GM12874 (cell line): ENCODE measurements around the gene PTH1R.

ENCODE experiments used
- CTCF ChIP-seq: IDR thresholded peaks from 2 replicates; pipeline ENCODE4 v1.5.1; 2011; ENCODE audit warnings: low read depth, mild to moderate bottlenecking, control low read depth, low read length, moderate library complexity; ENCODE audit not compliant: insufficient read depth

The PTH1R gene

GRCh38 chr3:46866032-46866595, 11.4 kb upstream of the PTH1R start:
- no peak for TF ChIP-seq CTCF

GRCh38 chr3:46866720-46867549, 10.6 kb upstream of the PTH1R start:
- TF ChIP-seq CTCF = peak; percentile 95

DNA sequence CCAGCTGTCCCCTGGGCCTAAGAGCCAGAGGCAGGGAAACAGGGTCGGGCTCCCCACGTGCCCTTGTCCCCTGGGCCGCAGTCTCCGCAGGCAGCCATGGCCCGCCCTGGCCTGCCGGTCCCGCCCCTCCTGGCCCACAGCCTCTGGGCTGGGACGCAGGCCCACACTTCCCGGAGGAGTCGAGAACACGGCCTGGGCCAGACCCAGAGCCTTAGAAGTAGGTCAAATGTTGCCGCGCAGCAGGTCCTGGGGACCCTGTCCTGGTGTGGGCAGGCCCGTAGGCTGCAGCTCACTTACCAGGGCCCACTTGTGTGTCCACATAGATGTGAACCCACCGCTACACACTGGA, 10.0 kb upstream of the PTH1R start:
- no peak for TF ChIP-seq CTCF

DNA sequence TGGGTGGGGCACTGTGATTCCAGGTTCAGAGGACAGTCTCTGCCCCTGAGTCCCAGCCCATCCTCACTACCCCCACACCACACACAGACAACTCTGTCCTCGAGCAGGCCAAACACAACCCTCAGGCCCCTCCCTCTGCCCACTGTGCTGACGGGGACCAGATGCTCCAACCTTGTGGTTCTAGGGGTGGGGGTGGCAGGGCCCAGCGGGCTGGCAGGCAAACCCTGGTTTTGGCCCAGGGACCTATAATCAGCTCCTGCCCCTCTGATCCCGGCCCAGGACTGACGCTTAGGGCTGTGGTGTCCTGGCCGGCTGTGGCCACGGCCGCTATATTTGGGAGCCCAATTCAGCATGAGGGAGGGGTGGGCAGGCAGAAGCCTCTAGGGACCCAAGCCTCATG, 9.2 kb upstream of the PTH1R start:
- TF ChIP-seq CTCF = no peak

GRCh38 chr3:46868948-46869347, 8.6 kb upstream of the PTH1R start:
- TF ChIP-seq CTCF = no peak

- TF ChIP-seq CTCF = no peak
Measured at GRCh38 chr3:46869440-46869839, 8.1 kb upstream of the PTH1R start.

DNA sequence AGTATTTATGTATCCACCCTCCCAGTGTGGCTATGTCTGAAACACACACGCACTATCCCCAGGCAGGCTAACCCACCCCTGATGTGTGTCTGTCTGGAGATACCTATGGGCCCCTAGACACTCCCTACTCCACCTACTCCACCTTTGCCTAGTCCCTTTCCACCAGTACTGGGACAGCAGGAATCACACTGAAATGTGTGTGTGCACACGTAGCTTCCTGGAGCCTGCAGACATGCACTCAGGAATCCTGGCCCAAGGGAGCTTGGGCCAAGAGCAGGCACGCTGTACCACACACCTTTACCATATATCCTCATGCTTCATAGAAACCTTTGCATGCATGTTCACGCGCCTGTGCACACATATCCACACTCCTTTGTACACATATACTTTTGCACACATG, 6.9 kb upstream of the PTH1R start:
- TF ChIP-seq CTCF = no peak
